K562 treated with DMSO at 1 percent for 12 hours (cell line): ENCODE data around the gene NOS1AP. TPM values are rescaled to one million over a fixed set of nuclear protein-coding genes. Genes with fewer than 3 reads are reported as not detected.

Experiments
- total RNA-seq: library from RNA; unstranded; fragments of 300-600 nt; gene quantifications from 2 replicates; pipeline ENCODE4 v1.2.3, GENCODE V29; 2022; ENCODE audit not compliant: insufficient read depth

Gene NOS1AP
- total RNA-seq = 0.33 and 0.41 TPM in 2 replicates

GRCh38 chr1:162069334-162070093 is at the start of gene NOS1AP:
Gene NOS1AP, plus strand, starts transcription at chr1:162069691. Its CDS starts 487 bp downstream, at chr1:162070178.

GRCh38 chr1:162023547-162024501 is 45.7 kb upstream of the NOS1AP start, which contains the start of gene OLFML2B:
Gene OLFML2B, minus strand, starts transcription at chr1:162023869. Its CDS starts 439 bp downstream, at chr1:162023430.

DNA sequence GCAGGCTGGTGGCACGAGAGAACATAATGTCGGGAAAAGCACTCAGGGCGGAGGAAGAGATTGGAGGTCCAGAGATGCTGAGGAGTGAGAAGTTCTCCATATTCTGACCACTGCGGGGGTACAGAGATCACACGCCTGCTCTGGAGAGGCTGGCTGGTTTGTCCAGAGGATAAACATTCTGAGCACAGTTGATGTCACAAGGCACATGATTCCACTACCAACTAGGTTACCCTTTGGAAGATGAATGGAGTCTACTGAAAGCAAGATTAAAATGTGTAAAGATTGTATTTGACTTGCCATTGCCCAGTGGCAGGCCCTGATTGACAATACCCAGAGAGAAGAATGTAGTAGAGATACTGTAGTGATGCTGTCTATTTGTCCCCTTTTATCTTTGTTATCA is 307.2 kb downstream of the NOS1AP start, which contains the start of gene SPATA46:
Gene SPATA46, minus strand, starts transcription at position 164 of the 400 bp plus-strand sequence. Its CDS starts 64 bp downstream, at position 100.

DNA sequence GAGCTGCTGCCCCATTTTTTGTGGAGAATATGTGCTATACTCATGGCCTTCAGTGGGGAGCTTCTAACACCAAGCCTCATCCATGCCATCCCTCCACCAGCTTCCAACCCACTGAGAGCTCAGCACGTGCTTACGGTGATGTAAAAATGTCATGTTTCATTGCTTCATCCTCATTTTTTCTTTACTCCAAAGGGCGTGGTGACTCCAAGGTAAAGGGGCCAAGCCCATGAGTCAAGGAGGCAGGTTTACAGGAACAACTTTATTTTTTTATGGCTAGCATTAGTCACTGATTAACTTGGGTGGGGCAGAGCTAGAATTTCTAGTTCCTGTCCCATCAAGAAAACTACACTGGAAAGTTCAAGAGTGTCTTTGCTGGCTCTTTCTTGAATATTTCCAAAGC is 311.9 kb downstream of the NOS1AP start, which contains the start of gene C1orf226:
Gene C1orf226, plus strand, starts transcription at position 346 of the 400 bp plus-strand sequence. CDS start 174 bp downstream, outside the sequence.

GRCh38 chr1:162412002-162412401 is 342.5 kb downstream of the NOS1AP start, which contains the start of gene SH2D1B:
Gene SH2D1B, minus strand, starts transcription at chr1:162412136. Its CDS starts 120 bp downstream, at chr1:162412016.

Other genes with a start within 250 kb of the NOS1AP start
- gene OLFML2B, start 45.8 kb upstream of the NOS1AP start, total RNA-seq = not detected in 2 replicates